ENCODE data around the gene JARID2.
A peak's percentile ranks its signal among the peaks of the same experiment; 100 is the strongest.

JARID2 gene

GRCh38 chr6:15230827-15231226, 15.0 kb upstream of the JARID2 start:
- ChIA-PET POLR2A (interaction anchor here (0.7 kb wide), 2 partner anchors 150 to 551 kb away, joined by 6 read pairs; no protein-coding TSS in a partner anchor), CTCF (interaction anchor here (1.1 kb wide), 1 partner anchor 160 kb away, joined by 4 read pairs; no protein-coding TSS in a partner anchor)
- Histone ChIP-seq H3K27ac (ENCODE audit: extremely low read depth, low read depth, low read length) (no peak overlapping the region), H3K4me3 (ENCODE audit: low read depth, low read length) (no peak overlapping the region), H3K9me3 (ENCODE audit: control insufficient read depth, insufficient read depth, low read depth, low read length) (no peaks in the 10 kb centered on the region), H3K36me3 (ENCODE audit: control insufficient read depth in 2 of 2, insufficient read depth in 1 of 2, low read length in 2 of 2) (no peaks in the 10 kb centered on the region), H3K4me1 (ENCODE audit: control insufficient read depth, insufficient read depth, low read length) (no peaks in the 10 kb centered on the region)
- no peak for TF ChIP-seq GLI4 (tag by site-specific recombination; IDR thresholded peaks at IDR 0.05)
- no peak for TF ChIP-seq ZFP69B (tag by site-specific recombination; IDR thresholded peaks at IDR 0.05)
- TF ChIP-seq ZNF692 (tag by site-specific recombination; IDR thresholded peaks at IDR 0.05), result no peak
- TF ChIP-seq ZNF121 (tag by site-specific recombination; IDR thresholded peaks at IDR 0.05), result peak; percentile 70
- TF ChIP-seq ZNF544 (tag by site-specific recombination; IDR thresholded peaks at IDR 0.05), result no peak
- no peak for TF ChIP-seq ZNF521 (tag by site-specific recombination; IDR thresholded peaks at IDR 0.05)
- TF ChIP-seq ZNF48 (tag by site-specific recombination; IDR thresholded peaks at IDR 0.05), result no peak
- no peak for TF ChIP-seq ZSCAN30 (tag by site-specific recombination; IDR thresholded peaks at IDR 0.05)

- H3K36me3 ChIP-seq (ENCODE audit: control insufficient read depth in 2 of 2, insufficient read depth in 1 of 2, low read length in 2 of 2), result no peaks in the 10 kb centered on the region
- H3K9me3 ChIP-seq (ENCODE audit: control insufficient read depth, insufficient read depth, low read depth, low read length), result no peaks in the 10 kb centered on the region
- no peak overlapping the region for H3K27ac ChIP-seq (ENCODE audit: extremely low read depth, low read depth, low read length)
- no peak overlapping the region for H3K4me3 ChIP-seq (ENCODE audit: low read depth, low read length)
- TF ChIP-seq ZNF121 (tag by site-specific recombination; IDR thresholded peaks at IDR 0.05), result no peak
- no peak for TF ChIP-seq SETDB1 (IDR thresholded peaks at IDR 0.05; ENCODE audit: insufficient read length, low read length)
- TF ChIP-seq ZNF248 (tag by site-specific recombination; IDR thresholded peaks at IDR 0.05), result no peak
- TF ChIP-seq ZNF140 (tag by site-specific recombination; IDR thresholded peaks at IDR 0.05), result no peak
- no peak for TF ChIP-seq ZSCAN18 (tag by site-specific recombination; IDR thresholded peaks at IDR 0.05)
- no peak for TF ChIP-seq ZNF704 (tag by site-specific recombination; IDR thresholded peaks at IDR 0.05)
- TF ChIP-seq PRDM1 (tag by site-specific recombination; IDR thresholded peaks at IDR 0.05), result no peak
- ChIA-PET POLR2A (no interaction called here), CTCF (interaction anchor here (0.6 to 1.4 kb wide), 2 partner anchors 11 to 99 kb away, joined by 3 to 5 read pairs; no protein-coding TSS in a partner anchor)
- no peaks in the 10 kb centered on the region for H3K4me1 ChIP-seq (ENCODE audit: control insufficient read depth, insufficient read depth, low read length)
Observed at GRCh38 chr6:15232836-15233510, 12.9 kb upstream of the JARID2 start.

- H3K9me3 ChIP-seq (ENCODE audit: control insufficient read depth, insufficient read depth, low read depth, low read length), result no peaks in the 10 kb centered on the region
- no peak overlapping the region for H3K4me3 ChIP-seq (ENCODE audit: low read depth, low read length)
- POLR2A ChIA-PET, result interaction anchor here (0.7 kb wide), 1 partner anchor 478 kb away, joined by 4 read pairs; no protein-coding TSS in a partner anchor
- H3K27ac ChIP-seq (ENCODE audit: extremely low read depth, low read depth, low read length), result no peak overlapping the region
- TF ChIP-seq TRIM28 (IDR thresholded peaks at IDR 0.05; ENCODE audit: borderline replicate concordance, low read length) (no peak), ZNF121 (tag by site-specific recombination; IDR thresholded peaks at IDR 0.05) (peak; percentile 36; the same call in 1 of the 2 replicates), ZNF350 (tag by site-specific recombination; IDR thresholded peaks at IDR 0.05) (no peak)
- no peaks in the 10 kb centered on the region for H3K4me1 ChIP-seq (ENCODE audit: control insufficient read depth, insufficient read depth, low read length)
- CTCF ChIA-PET, result interaction anchor here (0.6 kb wide), 2 partner anchors 12 to 96 kb away, joined by 8 to 9 read pairs; no protein-coding TSS in a partner anchor
- H3K36me3 ChIP-seq (ENCODE audit: control insufficient read depth in 2 of 2, insufficient read depth in 1 of 2, low read length in 2 of 2), result no peaks in the 10 kb centered on the region
Observed at GRCh38 chr6:15234068-15234758, 11.7 kb upstream of the JARID2 start.
